Cerebellar nuclear complex (tissue), 1 donor: ENCODE data around the gene CNTNAP1.
A peak's percentile ranks its signal among the peaks of the same experiment; 100 is the strongest.
"Not testable (repeated sequence)": the region's sequence is repeated elsewhere in the genome, so short reads cannot be mapped to it uniquely, and the experiment has no call there.

Experiments
- DNase-seq, 2 experiments: peaks; one replicate each; lab custom pipeline; 2025; lab: John Stamatoyannopoulos, UW

The CNTNAP1 gene

GRCh38 chr17:42742916-42743315 is 60.6 kb downstream of the CNTNAP1 start:
- not testable (repeated sequence) for DNase-seq

GRCh38 chr17:42743595-42744282 is 61.4 kb downstream of the CNTNAP1 start:
- DNase-seq: no peak

GRCh38 chr17:42744283-42744805 is 62.0 kb downstream of the CNTNAP1 start:
- no peak for DNase-seq

GRCh38 chr17:42744806-42745617 is 62.7 kb downstream of the CNTNAP1 start, which contains the start of gene EZH1:
Gene EZH1, minus strand, starts transcription at chr17:42745040. Its CDS starts 16,099 bp downstream, at chr17:42728941.
- DNase-seq: peak; percentile 23 to 72

- no peak for DNase-seq
Measured at GRCh38 chr17:42748202-42748907, 66.0 kb downstream of the CNTNAP1 start.

- no peak for DNase-seq
Measured at GRCh38 chr17:42748908-42749798, 66.8 kb downstream of the CNTNAP1 start.
